ENCODE results near the gene PPDPF. TPM values are rescaled to one million over a fixed set of nuclear protein-coding genes. Genes with fewer than 3 reads are reported as not detected.

The PPDPF gene
- total RNA-seq, 4 donors from 2014 or later, result 35.8 to 200 (median 88.6) TPM

DNA sequence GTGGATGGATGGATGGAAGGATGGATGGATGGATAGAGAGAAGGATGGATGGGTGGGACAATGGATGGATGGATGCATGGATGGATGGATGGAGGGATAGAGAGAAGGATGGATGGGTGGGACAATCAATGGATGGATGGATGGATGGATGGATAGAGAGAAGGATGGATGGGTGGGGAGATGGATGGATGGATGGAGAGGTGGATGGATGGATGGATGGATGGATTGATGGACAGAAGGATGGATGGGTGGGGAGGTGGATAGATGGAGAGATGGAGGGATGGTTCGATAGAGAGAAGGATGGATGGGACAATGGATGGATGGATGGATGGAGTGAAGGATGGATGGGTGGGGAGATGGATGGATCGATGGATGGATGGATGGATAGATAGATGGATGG lies 28.0 kb upstream of the PPDPF start:
- peaks cover 0 to 3% of the 10 kb centered on the region in 2 donors for H3K4me1 ChIP-seq
- H3K27ac ChIP-seq, result no peak overlapping the region
- DNase-seq, result no peak
- intact Hi-C loops (cut with DNase I; ENCODE audit: low total_unique reads), result no loop called here
- H3K4me3 ChIP-seq, result no peak overlapping the region
- H3K36me3 ChIP-seq, result no peaks in the 10 kb centered on the region
- peaks cover 0 to 11% of the 10 kb centered on the region in 2 donors for H3K27me3 ChIP-seq
- no peaks in the 10 kb centered on the region for H3K9me3 ChIP-seq
- TF ChIP-seq, protein P1, sequence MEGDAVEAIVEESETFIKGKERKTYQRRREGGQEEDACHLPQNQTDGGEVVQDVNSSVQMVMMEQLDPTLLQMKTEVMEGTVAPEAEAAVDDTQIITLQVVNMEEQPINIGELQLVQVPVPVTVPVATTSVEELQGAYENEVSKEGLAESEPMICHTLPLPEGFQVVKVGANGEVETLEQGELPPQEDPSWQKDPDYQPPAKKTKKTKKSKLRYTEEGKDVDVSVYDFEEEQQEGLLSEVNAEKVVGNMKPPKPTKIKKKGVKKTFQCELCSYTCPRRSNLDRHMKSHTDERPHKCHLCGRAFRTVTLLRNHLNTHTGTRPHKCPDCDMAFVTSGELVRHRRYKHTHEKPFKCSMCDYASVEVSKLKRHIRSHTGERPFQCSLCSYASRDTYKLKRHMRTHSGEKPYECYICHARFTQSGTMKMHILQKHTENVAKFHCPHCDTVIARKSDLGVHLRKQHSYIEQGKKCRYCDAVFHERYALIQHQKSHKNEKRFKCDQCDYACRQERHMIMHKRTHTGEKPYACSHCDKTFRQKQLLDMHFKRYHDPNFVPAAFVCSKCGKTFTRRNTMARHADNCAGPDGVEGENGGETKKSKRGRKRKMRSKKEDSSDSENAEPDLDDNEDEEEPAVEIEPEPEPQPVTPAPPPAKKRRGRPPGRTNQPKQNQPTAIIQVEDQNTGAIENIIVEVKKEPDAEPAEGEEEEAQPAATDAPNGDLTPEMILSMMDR (IDR thresholded peaks at IDR 0.05), result no peak
- no peak for TF ChIP-seq POLR2A (IDR thresholded peaks at IDR 0.05)

DNA sequence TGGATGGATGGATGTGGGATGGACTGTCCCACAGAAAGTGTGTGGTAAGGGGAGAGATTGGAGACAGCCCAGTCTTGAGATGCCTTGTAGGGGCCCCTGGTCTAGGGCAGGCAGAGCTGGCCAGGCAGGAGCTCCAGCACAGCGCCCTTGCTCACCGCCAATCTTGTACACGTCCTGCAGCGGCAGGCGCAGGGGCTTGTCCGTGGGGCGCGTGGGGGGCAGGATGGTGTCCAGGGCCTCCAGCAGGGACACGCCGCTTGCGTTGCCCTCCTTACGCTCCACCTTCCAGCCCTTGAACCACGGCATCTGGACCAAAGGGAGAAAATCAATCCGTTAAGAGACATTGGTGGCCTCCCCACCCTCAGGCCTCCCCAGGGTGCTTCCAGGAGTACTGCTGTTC lies 27.6 kb upstream of the PPDPF start:
- Histone ChIP-seq H3K27ac (no peak overlapping the region), H3K4me3 (no peak overlapping the region), H3K4me1 (peaks cover 0 to 3% of the 10 kb centered on the region in 2 donors), H3K27me3 (peaks cover 3 to 8% of the 10 kb centered on the region in 2 donors), H3K9me3 (no peaks in the 10 kb centered on the region), H3K36me3 (no peaks in the 10 kb centered on the region)
- TF ChIP-seq POLR2A (IDR thresholded peaks at IDR 0.05), result no peak
- TF ChIP-seq, protein P1 (IDR thresholded peaks at IDR 0.05), result no peak
- no peak for DNase-seq
- intact Hi-C loops (cut with DNase I; ENCODE audit: low total_unique reads), result no loop called here

DNA sequence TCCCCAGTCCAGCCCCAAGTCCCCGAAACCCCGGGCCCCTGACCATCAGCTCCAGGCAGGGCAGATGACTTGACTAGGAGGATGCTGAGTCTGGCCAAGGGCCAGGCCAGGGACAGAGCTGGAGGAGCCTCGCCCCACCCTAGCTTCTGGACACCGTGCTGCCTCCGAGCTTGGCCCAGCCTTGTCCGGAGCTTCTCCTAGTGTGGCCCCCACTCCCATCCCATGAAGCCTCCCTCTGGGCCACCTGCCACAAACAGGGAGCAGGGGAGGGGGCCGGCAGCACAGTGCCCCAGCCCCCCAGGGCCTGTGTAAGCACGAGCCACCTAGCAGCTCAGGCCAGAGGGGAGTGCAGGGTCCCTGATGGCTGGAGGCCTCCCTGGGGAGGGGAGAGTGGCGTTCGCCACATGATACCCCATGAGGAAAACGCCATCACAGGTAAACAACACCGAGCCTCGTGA lies 27.0 kb upstream of the PPDPF start:
- TF ChIP-seq, protein P1 (IDR thresholded peaks at IDR 0.05), result no peak
- TF ChIP-seq POLR2A (IDR thresholded peaks at IDR 0.05), result no peak
- DNase-seq, result no peak
- Histone ChIP-seq H3K9me3 (no peaks in the 10 kb centered on the region), H3K27me3 (peaks cover 8 to 13% of the 10 kb centered on the region in 2 donors), H3K4me1 (no peaks in the 10 kb centered on the region), H3K36me3 (no peaks in the 10 kb centered on the region), H3K27ac (no peak overlapping the region), H3K4me3 (no peak overlapping the region)
- intact Hi-C loops (cut with DNase I; ENCODE audit: low total_unique reads), result no loop called here

DNA sequence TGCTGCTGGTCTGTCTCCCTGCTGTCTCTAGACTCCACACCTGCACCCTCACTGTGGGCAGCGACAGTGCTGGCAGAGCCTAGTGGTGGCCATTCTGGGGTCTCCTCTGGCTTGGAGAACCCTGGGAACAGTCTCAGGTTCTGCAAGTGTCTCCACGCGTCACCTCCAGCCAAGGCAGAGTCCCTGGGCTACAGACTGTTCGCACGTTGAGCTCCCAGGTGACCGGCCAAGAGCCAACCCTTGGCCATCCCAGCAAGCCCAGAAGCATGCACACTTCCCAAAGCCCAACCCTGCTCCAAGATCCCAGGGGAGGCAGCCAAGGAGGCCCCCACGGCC lies 26.5 kb upstream of the PPDPF start:
- Histone ChIP-seq H3K36me3 (no peaks in the 10 kb centered on the region), H3K27me3 (peaks cover 9 to 13% of the 10 kb centered on the region in 2 donors), H3K9me3 (no peaks in the 10 kb centered on the region), H3K4me3 (no peak overlapping the region), H3K27ac (no peak overlapping the region), H3K4me1 (peaks cover 0 to 3% of the 10 kb centered on the region in 2 donors)
- TF ChIP-seq POLR2A (IDR thresholded peaks at IDR 0.05), result no peak
- TF ChIP-seq, protein P1 (IDR thresholded peaks at IDR 0.05), result no peak
- intact Hi-C loops (cut with DNase I; ENCODE audit: low total_unique reads), result no loop called here
- no peak for DNase-seq

DNA sequence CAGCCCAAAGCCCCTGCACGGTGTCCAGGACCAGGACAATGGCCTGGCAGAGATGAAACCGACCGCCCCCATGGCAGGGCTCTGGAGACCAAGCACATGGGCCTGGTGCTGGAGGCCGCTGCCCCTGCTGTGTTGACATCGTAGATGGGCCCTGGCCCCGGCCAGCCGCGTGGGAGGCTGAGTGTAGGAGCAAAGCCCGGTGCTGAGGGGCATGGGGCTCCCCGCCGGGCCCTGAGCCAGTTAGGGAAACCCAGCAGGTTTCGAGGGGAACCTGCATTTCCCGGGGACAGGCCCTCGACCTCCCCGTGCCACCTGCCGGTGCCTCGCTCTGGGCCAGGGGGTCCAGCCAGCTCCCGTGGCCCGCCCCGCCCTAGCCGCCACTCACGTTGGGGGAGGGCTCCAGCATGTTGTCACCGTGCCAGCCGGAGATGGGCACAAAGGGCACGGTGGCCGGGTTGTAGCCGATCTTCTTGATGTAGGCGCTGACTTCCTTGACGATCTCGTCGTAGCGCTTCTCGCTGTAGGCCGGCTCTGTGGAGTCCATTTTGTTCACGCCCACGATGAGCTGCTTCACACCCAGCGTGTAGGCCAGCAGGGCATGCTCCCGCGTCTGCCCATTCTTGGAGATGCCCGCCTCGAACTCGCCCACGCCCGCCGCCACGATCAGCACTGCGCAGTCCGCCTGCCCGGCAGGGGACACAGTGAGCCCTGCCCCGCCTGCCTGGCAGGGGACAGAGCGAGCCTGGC lies 26.0 kb upstream of the PPDPF start:
- H3K27ac ChIP-seq, result no peak overlapping the region
- H3K36me3 ChIP-seq, result no peaks in the 10 kb centered on the region
- H3K27me3 ChIP-seq, result peaks cover 9 to 16% of the 10 kb centered on the region in 2 donors
- no peak for DNase-seq
- intact Hi-C loops (cut with DNase I; ENCODE audit: low total_unique reads), result no loop called here
- H3K4me1 ChIP-seq, result peaks cover 0 to 8% of the 10 kb centered on the region in 2 donors
- TF ChIP-seq POLR2A (IDR thresholded peaks at IDR 0.05), result no peak
- TF ChIP-seq, protein P1 (IDR thresholded peaks at IDR 0.05), result no peak
- no peak overlapping the region for H3K4me3 ChIP-seq
- H3K9me3 ChIP-seq, result no peaks in the 10 kb centered on the region

Data from uterus (tissue), 4 donors.